Activated T-cell treated with anti-CD3 and anti-CD28 coated beads for 48 hours (primary cell): Measurements from ENCODE around the gene KRTAP3-1.
"Not testable (repeated sequence)": the region's sequence is repeated elsewhere in the genome, so short reads cannot be mapped to it uniquely, and the experiment has no call there.

Source experiments
- DNase-seq: peaks from one replicate; pipeline ENCODE4 v3.0.0-alpha.2; 2020; ENCODE audit warnings: low read depth

The KRTAP3-1 gene

GRCh38 chr17:41015454-41015853 lies 6.5 kb upstream of the KRTAP3-1 start:
- DNase-seq, result no peak

- no peak for DNase-seq
Observed at GRCh38 chr17:41013606-41014005, 4.7 kb upstream of the KRTAP3-1 start.

GRCh38 chr17:41013181-41013580 lies 4.3 kb upstream of the KRTAP3-1 start:
- DNase-seq, result no peak

- DNase-seq, result no peak
Observed at GRCh38 chr17:41012326-41013120, 3.6 kb upstream of the KRTAP3-1 start.

GRCh38 chr17:41010441-41010840 lies 1.5 kb upstream of the KRTAP3-1 start:
- DNase-seq, result no peak

- DNase-seq, result no peak
Observed at GRCh38 chr17:41009936-41010335, 1.0 kb upstream of the KRTAP3-1 start.

- DNase-seq, result no peak
Observed at GRCh38 chr17:41009301-41009760, 403 bp upstream of the KRTAP3-1 start.

- no peak for DNase-seq
Observed at GRCh38 chr17:41004397-41004796, 4.5 kb downstream of the KRTAP3-1 start.

GRCh38 chr17:41003926-41004325 lies 5.0 kb downstream of the KRTAP3-1 start:
- no peak for DNase-seq

GRCh38 chr17:41002814-41003213 lies 6.1 kb downstream of the KRTAP3-1 start:
- no peak for DNase-seq

- DNase-seq, result no peak
Observed at GRCh38 chr17:41001795-41002194, 7.1 kb downstream of the KRTAP3-1 start.

- DNase-seq, result not testable (repeated sequence)
Observed at GRCh38 chr17:40999563-40999962, 9.4 kb downstream of the KRTAP3-1 start, which contains the start of gene KRTAP3-2. Gene KRTAP3-2 (minus strand): TSS chr17:40999906. CDS start chr17:40999853, 53 bp downstream.

- DNase-seq, result no peak
Observed at GRCh38 chr17:40997361-40997760, 11.6 kb downstream of the KRTAP3-1 start.

GRCh38 chr17:40996829-40997228 lies 12.1 kb downstream of the KRTAP3-1 start:
- no peak for DNase-seq

- DNase-seq, result no peak
Observed at GRCh38 chr17:40995116-40995515, 13.8 kb downstream of the KRTAP3-1 start.

- no peak for DNase-seq
Observed at GRCh38 chr17:40993839-40994238, 15.1 kb downstream of the KRTAP3-1 start, which contains the start of gene KRTAP3-3. Gene KRTAP3-3 (minus strand): TSS chr17:40994164. CDS start chr17:40994097, 67 bp downstream.

GRCh38 chr17:40993084-40993483 lies 15.8 kb downstream of the KRTAP3-1 start:
- no peak for DNase-seq

GRCh38 chr17:40992666-40993065 lies 16.3 kb downstream of the KRTAP3-1 start:
- DNase-seq, result no peak

- no peak for DNase-seq
Observed at GRCh38 chr17:40986920-40987319, 22.0 kb downstream of the KRTAP3-1 start.

GRCh38 chr17:40984226-40984625 lies 24.7 kb downstream of the KRTAP3-1 start, which contains the start of gene KRT40:
Gene KRT40 (minus strand): TSS chr17:40984326. CDS start chr17:40984273, 53 bp downstream.
- no peak for DNase-seq

GRCh38 chr17:40981115-40981514 lies 27.8 kb downstream of the KRTAP3-1 start:
- no peak for DNase-seq

- no peak for DNase-seq
Observed at GRCh38 chr17:40980596-40980995, 28.3 kb downstream of the KRTAP3-1 start.

GRCh38 chr17:40980117-40980516 lies 28.8 kb downstream of the KRTAP3-1 start:
- DNase-seq, result no peak
